Liver (tissue), 9 donors: ENCODE measurements around the gene RAMAC. TPM values are rescaled to one million over a fixed set of nuclear protein-coding genes. Genes with fewer than 3 reads are reported as not detected.

Experiments used
- DNase-seq: peaks from one replicate; pipeline ENCODE4 v3.0.0-alpha.2; 2017; ENCODE audit warnings: low spot score
- H3K27ac ChIP-seq, 2 donors: one replicate each; pipeline ENCODE4 v1.7.0; 2013; ENCODE audit warnings: inconsistent platforms in 2 of 2, low read length in 2 of 2, control low read depth in 1 of 2, low read depth in 1 of 2, mild to moderate bottlenecking in 1 of 2
- H3K27me3 ChIP-seq, 4 donors: one replicate each; pipeline versions ENCODE4 v1.6.1 to v1.7.0; 2013; ENCODE audit warnings: low read length in 3 of 4, inconsistent platforms in 1 of 4, mild to moderate bottlenecking in 1 of 4, moderate library complexity in 1 of 4; ENCODE audit not compliant: control insufficient read depth in 4 of 4, insufficient read depth in 4 of 4
- H3K36me3 ChIP-seq, 4 donors: one replicate each; pipeline versions ENCODE4 v1.6.1 to v1.7.0; 2013; ENCODE audit warnings: low read length in 3 of 4, mild to moderate bottlenecking in 3 of 4, low read depth in 1 of 4, moderate library complexity in 1 of 4; ENCODE audit not compliant: control insufficient read depth in 4 of 4, insufficient read depth in 3 of 4
- H3K4me1 ChIP-seq, 4 donors: one replicate each; pipeline versions ENCODE4 v1.6.1 to v1.7.0; 2013; ENCODE audit warnings: low read length in 3 of 4, mild to moderate bottlenecking in 3 of 4, moderate library complexity in 1 of 4; ENCODE audit not compliant: control insufficient read depth in 4 of 4, insufficient read depth in 4 of 4
- H3K4me3 ChIP-seq, 3 donors: one replicate each; pipeline versions ENCODE4 v1.6.1 to v1.7.0; 2013; ENCODE audit warnings: low read length in 3 of 3, control low read depth in 1 of 3, low read depth in 1 of 3, mild to moderate bottlenecking in 1 of 3
- H3K9ac ChIP-seq, 2 donors: one replicate each; pipeline ENCODE4 v1.7.0; 2013; ENCODE audit warnings: low read length in 2 of 2, mild to moderate bottlenecking in 2 of 2, moderate library complexity in 2 of 2, control low read depth in 1 of 2, low read depth in 1 of 2
- H3K9me3 ChIP-seq, 4 donors: one replicate each; pipeline versions ENCODE4 v1.6.1 to v1.7.0; 2013; ENCODE audit warnings: low read length in 3 of 4; ENCODE audit not compliant: control insufficient read depth in 4 of 4
- ATF3 ChIP-seq: IDR thresholded peaks from 2 replicates; pipeline ENCODE4 v1.6.1; 2016; ENCODE audit warnings: antibody characterized with exemption
- CTCF ChIP-seq: fragments of 150-350 bp; IDR thresholded peaks from 2 replicates; pipeline ENCODE4 v1.5.1; 2017; ENCODE audit warnings: improper control_type of control experiment, low read depth, low read length; ENCODE audit not compliant: missing input control
- EGR1 ChIP-seq, 2 donors: IDR thresholded peaks; 2 replicates each; pipeline ENCODE4 v1.6.1; 2016 to 2018; ENCODE audit warnings: antibody characterized with exemption in 2 of 2, low read depth in 2 of 2
- FOXA1 ChIP-seq: IDR thresholded peaks from 2 replicates; pipeline ENCODE4 v1.6.1; 2016; ENCODE audit warnings: antibody characterized with exemption
- FOXA2 ChIP-seq: IDR thresholded peaks from 2 replicates; pipeline ENCODE4 v1.6.1; 2016; ENCODE audit warnings: antibody characterized with exemption
- GABPA ChIP-seq, 2 donors: IDR thresholded peaks in 1 of 2; conservative IDR thresholded peaks in 1 of 2; 2 replicates each; pipeline ENCODE4 v1.6.1; 2016; ENCODE audit warnings: antibody characterized with exemption in 2 of 2, mild to moderate bottlenecking in 1 of 2, moderate library complexity in 1 of 2
- HNF4A ChIP-seq, 2 donors: conservative IDR thresholded peaks; 2 replicates each; pipeline ENCODE4 v1.6.1; 2016; ENCODE audit warnings: antibody characterized with exemption in 2 of 2, mild to moderate bottlenecking in 2 of 2
- HNF4G ChIP-seq: IDR thresholded peaks from 2 replicates; pipeline ENCODE4 v1.6.1; 2016; ENCODE audit warnings: antibody characterized with exemption
- JUND ChIP-seq, 2 donors: IDR thresholded peaks; 2 replicates each; pipeline ENCODE4 v1.6.1; 2016; ENCODE audit warnings: antibody characterized with exemption in 2 of 2
- NR2F2 ChIP-seq: IDR thresholded peaks from 2 replicates; pipeline ENCODE4 v1.6.1; 2016; ENCODE audit warnings: antibody characterized with exemption
- RAD21 ChIP-seq, 2 donors: IDR thresholded peaks; 2 replicates each; pipeline ENCODE4 v1.6.1; 2016; ENCODE audit warnings: antibody characterized with exemption in 2 of 2, mild to moderate bottlenecking in 2 of 2
- REST ChIP-seq: IDR thresholded peaks from 2 replicates; pipeline ENCODE4 v1.6.1; 2016; ENCODE audit warnings: antibody characterized with exemption, mild to moderate bottlenecking
- RXRA ChIP-seq, 2 donors: IDR thresholded peaks; 2 replicates each; pipeline ENCODE4 v1.6.1; 2017 to 2018; ENCODE audit warnings: antibody characterized with exemption in 2 of 2, mild to moderate bottlenecking in 1 of 2
- SP1 ChIP-seq: IDR thresholded peaks from 2 replicates; pipeline ENCODE4 v1.6.1; 2018; ENCODE audit warnings: antibody characterized with exemption, mild to moderate bottlenecking
- TAF1 ChIP-seq: conservative IDR thresholded peaks from 2 replicates; pipeline ENCODE4 v1.6.1; 2016; ENCODE audit warnings: antibody characterized with exemption, mild to moderate bottlenecking
- YY1 ChIP-seq: IDR thresholded peaks from 2 replicates; pipeline ENCODE4 v1.6.1; 2016; ENCODE audit warnings: antibody characterized with exemption, mild to moderate bottlenecking
- ZBTB33 ChIP-seq: IDR thresholded peaks from 2 replicates; pipeline ENCODE4 v1.6.1; 2016; ENCODE audit warnings: antibody characterized with exemption
- WGBS: extraction: QIAGEN DNeasy Blood & Tissue Kit; methylation state at CpG from one replicate; pipeline ENCODE4 v1.1.7; 2013; 5-methylcytosine and 5-hydroxymethylcytosine counted together
- polyA plus RNA-seq, 2 donors: library from polyadenylated mRNA; stranded (reverse) in 1 of 2; unstranded in 1 of 2; fragments of 200-250 nt in 1 of 2; fragments of >200 nt in 1 of 2; fragmentation: Nextera tagmentation in 1 of 2; extraction: Ambion mirVana in 1 of 2; gene quantifications; one replicate each; pipeline versions ENCODE4 v1.2.1 to v1.2.3, GENCODE V29; 2013 to 2015
- total RNA-seq, 2 donors: library from RNA; depleted of rRNA; stranded (reverse); fragments of >200 nt; gene quantifications; one replicate each; pipeline ENCODE4 v1.2.3, GENCODE V29; 2014
- TF ChIP-seq, protein P1 (sequence below): IDR thresholded peaks from 2 replicates; pipeline ENCODE4 v1.6.1; 2016; ENCODE audit warnings: antibody characterized with exemption
- donor health status: healthy.
- donor health status: healthy.
- donor health status: healthy.
- donor health status: healthy.
- donor health status: healthy.

RAMAC gene
- total and polyA plus RNA-seq, 4 donors = 10.0 to 26.1 (median 16.6) TPM

DNA sequence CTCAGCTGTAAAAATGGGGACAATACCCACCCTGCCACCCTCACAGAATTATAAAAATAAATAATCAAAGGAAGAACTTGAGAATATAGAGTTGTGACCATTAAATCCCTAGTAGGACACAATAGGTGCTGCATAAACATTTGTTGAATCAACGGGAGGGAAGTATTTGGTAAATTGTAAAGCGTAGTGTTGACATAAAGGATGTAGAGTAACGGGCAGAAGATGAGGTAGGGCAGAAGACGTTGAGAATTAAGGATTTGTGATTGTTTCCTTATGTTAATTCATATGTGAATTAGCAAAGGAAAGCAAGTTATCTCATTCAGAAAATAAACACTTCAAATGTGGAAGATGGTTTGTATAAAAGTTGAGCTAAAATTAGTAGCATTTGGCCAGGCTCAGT, 7.1 kb downstream of the RAMAC start:
- H3K27me3 ChIP-seq = no peaks in the 10 kb centered on the region
- H3K4me1 ChIP-seq = no peaks in the 10 kb centered on the region
- H3K27ac ChIP-seq = no peak overlapping the region
- H3K9ac ChIP-seq = no peak overlapping the region
- no peaks in the 10 kb centered on the region for H3K9me3 ChIP-seq
- WGBS = 82% methylated on average over 4 of the region's 4 CpGs
- DNase-seq = no peak
- peaks cover 3 to 7% (median 5%) of the 10 kb centered on the region in 4 donors for H3K36me3 ChIP-seq
- no peak for TF ChIP-seq REST
- TF ChIP-seq, protein P1, sequence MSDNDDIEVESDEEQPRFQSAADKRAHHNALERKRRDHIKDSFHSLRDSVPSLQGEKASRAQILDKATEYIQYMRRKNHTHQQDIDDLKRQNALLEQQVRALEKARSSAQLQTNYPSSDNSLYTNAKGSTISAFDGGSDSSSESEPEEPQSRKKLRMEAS = no peak
- no peak for TF ChIP-seq RXRA (IDR thresholded peaks at IDR 0.05)
- TF ChIP-seq YY1 = no peak
- TF ChIP-seq ZBTB33 = no peak
- no peak for TF ChIP-seq ATF3
- no peak for TF ChIP-seq HNF4G
- no peak for TF ChIP-seq EGR1 (IDR thresholded peaks at IDR 0.05; ENCODE audit: low read depth in 2 of 2)
- TF ChIP-seq GABPA (IDR thresholded peaks at IDR 0.05 in 1 of 2, conservative IDR thresholded peaks at IDR 0.05 in 1 of 2) = no peak
- TF ChIP-seq TAF1 = no peak
- no peak for TF ChIP-seq HNF4A (conservative IDR thresholded peaks at IDR 0.05)
- no peak for TF ChIP-seq FOXA1
- no peak for TF ChIP-seq RAD21 (IDR thresholded peaks at IDR 0.05)
- TF ChIP-seq FOXA2 = no peak
- TF ChIP-seq CTCF = no peak
- no peak for TF ChIP-seq JUND (IDR thresholded peaks at IDR 0.05)
- H3K4me3 ChIP-seq = no peak overlapping the region

GRCh38 chr15:82995076-82995475, 9.1 kb downstream of the RAMAC start:
- 96% methylated on average over 2 of the region's 2 CpGs for WGBS
- H3K4me3 ChIP-seq = no peak overlapping the region
- no peaks in the 10 kb centered on the region for H3K27me3 ChIP-seq
- peaks cover 0 to 3% (median under 1%) of the 10 kb centered on the region in 4 donors for H3K36me3 ChIP-seq
- no peak for DNase-seq
- H3K9ac ChIP-seq = no peak overlapping the region
- H3K9me3 ChIP-seq = no peaks in the 10 kb centered on the region
- H3K27ac ChIP-seq = no peak overlapping the region
- H3K4me1 ChIP-seq = peaks cover 0 to 4% (median 4%) of the 10 kb centered on the region in 4 donors
- TF ChIP-seq SP1 (no peak), FOXA1 (no peak), JUND (IDR thresholded peaks at IDR 0.05) (no peak), CTCF (no peak), HNF4A (conservative IDR thresholded peaks at IDR 0.05) (no peak), ATF3 (no peak), FOXA2 (no peak), RAD21 (IDR thresholded peaks at IDR 0.05) (no peak), TAF1 (no peak), NR2F2 (no peak), HNF4G (no peak), ZBTB33 (no peak), GABPA (IDR thresholded peaks at IDR 0.05 in 1 of 2, conservative IDR thresholded peaks at IDR 0.05 in 1 of 2) (no peak)
